Coronary artery (tissue), 2 donors: ENCODE data around the gene EVL.

Experiments used
- DNase-seq: peaks from one replicate; pipeline ENCODE4 v3.0.0-alpha.2; 2017; ENCODE audit warnings: low spot score
- H3K27ac ChIP-seq, 2 donors: fragments of 200-600 bp; sonication (generic); one replicate each; pipeline ENCODE4 v1.5.1; 2016 to 2019
- H3K4me3 ChIP-seq: fragments of 200-600 bp; sonication (generic); 2 replicates; pipeline ENCODE4 v1.5.1; 2016; ENCODE audit warnings: mild to moderate bottlenecking, moderate library complexity
- CTCF ChIP-seq: fragments of 200-600 bp; sonication (generic); IDR thresholded peaks from one replicate; pipeline ENCODE4 v1.5.1; 2019; ENCODE audit warnings: antibody characterized with exemption

EVL gene

DNA sequence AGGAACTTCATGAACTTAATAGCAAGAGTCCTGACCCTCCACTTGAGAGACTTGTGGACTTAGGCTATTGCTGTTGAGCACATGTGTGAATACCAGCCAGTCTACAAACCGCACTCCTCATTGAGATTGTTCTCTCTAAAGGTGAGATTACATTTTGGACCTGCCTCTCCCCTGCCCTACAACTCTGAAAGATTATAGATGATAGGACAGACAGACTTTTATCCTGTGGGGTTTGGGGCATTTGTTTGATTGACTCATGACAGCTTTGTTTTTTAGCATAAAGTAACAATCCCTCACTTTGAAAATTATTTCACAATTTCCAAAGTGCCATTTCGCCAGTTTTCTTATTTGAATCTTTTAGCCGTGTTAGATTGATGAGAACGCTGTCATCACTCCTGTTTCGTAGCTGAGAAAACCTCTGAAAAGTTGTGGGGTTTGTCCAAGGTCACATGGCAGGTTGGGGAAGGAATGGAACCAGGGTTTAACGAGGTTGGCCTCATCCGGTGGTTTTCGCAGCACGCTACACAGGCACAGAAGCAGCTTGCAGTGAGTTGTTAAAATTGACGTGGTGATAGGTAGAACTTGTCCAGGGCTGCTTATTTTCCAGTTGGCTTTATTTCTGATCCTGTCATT lies 836 bp downstream of the EVL start:
- H3K4me3 ChIP-seq, result peak overlapping the region; percentile 18
- no peak for TF ChIP-seq CTCF
- no peak for DNase-seq
- H3K27ac ChIP-seq, result peak overlapping the region in 1 of 2 donors; percentile 70

DNA sequence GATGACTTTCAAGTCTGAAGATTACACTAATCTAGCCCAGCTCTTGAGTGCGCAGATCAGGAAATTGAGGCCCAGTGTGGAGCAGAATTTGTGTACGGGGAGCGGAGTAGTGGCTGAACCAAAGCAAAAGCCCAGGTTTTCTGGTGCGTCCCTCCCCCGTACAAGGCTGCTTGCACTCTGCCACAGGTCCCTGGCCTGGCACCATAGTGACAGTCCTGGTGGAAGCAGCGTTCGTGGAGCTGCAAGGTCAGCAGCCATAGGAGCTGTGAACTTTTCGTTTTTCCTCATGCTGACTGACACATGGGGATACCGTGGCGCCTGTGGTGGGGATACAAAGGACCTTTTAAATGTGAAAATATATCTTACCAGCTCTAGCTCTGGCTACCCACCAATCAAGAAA lies 1.7 kb downstream of the EVL start:
- no peak overlapping the region for H3K4me3 ChIP-seq
- DNase-seq, result no peak
- no peak for TF ChIP-seq CTCF
- peak overlapping the region in 1 of 2 donors; percentile 15 for H3K27ac ChIP-seq

DNA sequence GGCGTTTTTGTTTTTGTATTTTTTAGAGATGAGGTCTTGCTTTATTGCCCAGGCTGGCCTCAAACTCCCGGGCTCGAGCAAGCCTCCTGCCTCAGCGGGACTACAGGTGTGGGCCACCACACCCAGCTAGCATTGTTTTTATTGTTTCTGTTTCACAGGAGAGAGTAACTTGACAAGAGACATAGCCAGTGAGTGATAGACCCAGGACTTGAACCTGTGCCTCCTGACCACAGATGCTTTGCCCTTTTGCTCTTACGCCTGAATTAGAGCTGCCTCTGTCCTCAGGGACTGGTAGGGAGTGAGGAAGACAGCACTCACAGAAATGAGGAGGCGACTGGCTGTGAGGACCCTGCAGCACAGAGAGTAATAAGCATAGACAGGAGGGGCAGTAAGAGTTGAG lies 2.3 kb downstream of the EVL start:
- Histone ChIP-seq H3K27ac (peak overlapping the region in 1 of 2 donors; percentile 24), H3K4me3 (no peak overlapping the region)
- TF ChIP-seq CTCF, result no peak
- no peak for DNase-seq

DNA sequence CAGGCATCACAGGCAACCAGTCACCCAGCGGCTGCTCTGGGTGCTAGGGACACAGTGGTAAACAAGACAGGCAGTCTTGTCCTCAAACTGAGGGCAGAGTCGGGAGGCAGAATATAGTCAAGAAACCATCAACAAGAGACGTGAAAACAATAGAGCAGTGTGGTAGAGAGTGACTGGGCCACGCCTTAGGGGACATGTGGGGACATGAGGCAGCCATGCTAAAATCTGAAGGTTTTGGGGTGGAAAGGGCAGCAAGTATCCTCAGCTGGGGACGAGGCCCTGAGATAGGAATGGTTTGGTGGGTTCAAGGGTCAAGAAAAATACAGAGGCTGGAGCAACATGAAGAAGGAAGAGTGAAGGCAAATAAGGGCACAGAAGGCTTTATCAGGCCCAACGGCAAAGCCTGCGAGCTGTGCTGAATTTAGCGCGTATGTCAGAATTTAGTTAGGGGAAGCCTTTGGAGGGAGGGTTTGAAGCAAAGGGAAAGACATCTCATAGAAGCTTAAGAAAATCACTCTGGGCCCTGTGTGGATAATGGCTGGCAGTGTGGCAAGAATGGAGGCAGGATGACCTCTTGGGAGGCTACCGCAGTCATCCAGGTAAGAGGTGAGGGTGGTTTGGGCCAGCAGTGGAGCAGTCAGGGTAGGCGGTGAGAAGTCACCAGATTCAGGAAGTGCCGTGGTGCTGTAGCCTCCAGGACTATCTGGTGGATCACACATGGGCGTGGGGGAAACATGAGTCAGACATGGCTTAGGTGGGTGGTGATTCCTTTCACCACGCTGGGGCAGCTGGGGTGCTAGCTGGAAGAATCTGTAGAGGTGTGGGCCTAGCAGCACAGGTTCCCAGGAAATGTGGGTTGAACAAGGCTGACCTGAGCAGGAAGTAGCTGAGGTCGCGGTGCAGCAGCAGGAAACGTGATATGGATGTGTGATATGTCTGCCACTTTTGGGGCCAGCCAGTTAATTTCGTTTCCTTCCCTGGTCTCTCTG lies 3.0 kb downstream of the EVL start:
- H3K27ac ChIP-seq, result peak overlapping the region in 1 of 2 donors; percentile 24
- no peak overlapping the region for H3K4me3 ChIP-seq
- TF ChIP-seq CTCF, result no peak
- DNase-seq, result no peak

DNA sequence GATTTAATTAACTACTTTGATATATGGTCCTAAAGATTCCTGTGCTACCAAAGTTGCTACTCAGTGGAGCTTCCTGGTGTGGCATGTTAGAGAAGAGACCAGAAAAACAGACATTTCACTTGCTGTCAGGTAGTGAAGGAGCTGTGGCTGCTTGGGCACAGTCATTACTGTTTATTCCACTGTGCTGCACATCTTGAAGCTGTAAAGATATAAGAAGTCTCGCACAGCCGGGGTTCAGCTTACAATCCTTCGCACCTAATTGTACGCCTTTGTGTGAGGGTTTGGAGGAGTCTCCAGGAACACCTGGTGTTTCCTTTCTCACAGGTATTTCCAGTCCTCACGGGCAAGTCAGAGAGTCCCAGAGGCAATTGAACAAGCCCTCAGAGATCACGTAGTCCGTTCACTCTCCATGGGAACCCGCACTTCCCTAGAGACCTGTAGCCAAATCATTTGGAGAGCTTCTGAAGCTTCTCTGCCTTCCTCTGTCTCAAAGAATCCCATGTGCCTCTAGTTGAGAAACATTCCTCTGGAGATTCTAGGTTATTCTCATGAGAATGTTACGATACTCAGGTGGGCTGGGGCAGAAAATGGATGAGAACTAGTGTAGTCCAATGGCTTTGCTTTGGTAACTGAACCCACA lies 4.1 kb downstream of the EVL start:
- no peak for TF ChIP-seq CTCF
- no peak for DNase-seq
- Histone ChIP-seq H3K4me3 (no peak overlapping the region), H3K27ac (peak overlapping the region in 1 of 2 donors; percentile 24)

DNA sequence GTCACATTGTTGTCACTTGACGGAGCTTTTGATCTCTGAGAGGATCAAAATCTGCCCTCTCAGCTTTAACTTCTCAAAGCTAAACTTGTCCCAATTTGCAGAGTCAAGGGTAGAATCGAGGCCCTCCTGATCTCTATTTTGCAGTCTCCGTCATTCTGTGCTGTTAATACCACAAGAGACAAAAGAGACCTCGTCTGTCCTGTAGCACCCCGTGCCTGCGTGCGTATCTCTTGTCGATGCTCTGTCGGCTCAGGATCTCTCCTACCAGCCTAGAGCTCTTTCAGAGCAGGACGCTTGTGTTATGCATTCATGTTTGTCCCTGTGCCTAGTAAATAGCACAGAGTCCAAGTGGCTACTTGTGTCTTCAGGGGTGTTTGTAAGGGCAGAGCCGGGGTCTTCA lies 5.1 kb downstream of the EVL start:
- TF ChIP-seq CTCF, result no peak
- no peak overlapping the region for H3K27ac ChIP-seq
- no peak overlapping the region for H3K4me3 ChIP-seq

More for the DNA sequence above, 5.1 kb downstream of the EVL start:
- DNase-seq, result no peak
